CD4-positive, alpha-beta T cell (primary cell): ENCODE data around the gene RETREG1. TPM values are rescaled to one million over a fixed set of nuclear protein-coding genes. Genes with fewer than 3 reads are reported as not detected.
A peak's percentile ranks its signal among the peaks of the same experiment; 100 is the strongest.

Experiments
- ATAC-seq: fragments of 200-7000 bp; cut with Tn5 transposase; one replicate; pipeline ENCODE4 v1.10.0; 2022; ENCODE audit warnings: mild to moderate bottlenecking; ENCODE audit not compliant: poor library complexity
- CTCF ChIA-PET: fragments of 350-600 bp; sonication (Branson Sonifier 250); formaldehyde crosslinking; loops from one replicate; lab custom pipeline; 2021; ENCODE audit warnings: antibody characterized with exemption, inconsistent platforms; lab: Charles Lee
- POLR2A ChIA-PET: fragments of 350-600 bp; sonication (Branson Sonifier 250); formaldehyde crosslinking; loops from one replicate; lab custom pipeline; 2021; ENCODE audit warnings: antibody characterized with exemption, inconsistent platforms; lab: Charles Lee
- DNase-seq, 14 experiments: peaks; one replicate each; pipeline ENCODE4 v3.0.0-alpha.2; 2013 to 2020; ENCODE audit warnings: mixed read lengths in 2 of 14
- H3K27ac ChIP-seq, 2 donors: one replicate each; pipeline versions ENCODE4 v1.5.1 to v1.7.0; 2013; ENCODE audit warnings: low read length in 2 of 2, low read depth in 1 of 2, mild to moderate bottlenecking in 1 of 2
- H3K27me3 ChIP-seq, 2 experiments: 1 replicate in 1 of 2; 2 replicates in 1 of 2; pipeline versions ENCODE4 v1.6.1 to v1.7.0; 2013; ENCODE audit warnings: low read length in 2 of 2, control low read depth in 1 of 2, mild to moderate bottlenecking in 1 of 2, moderate library complexity in 1 of 2; ENCODE audit not compliant: insufficient read depth in 2 of 2, control insufficient read depth in 1 of 2
- H3K36me3 ChIP-seq: one replicate; pipeline ENCODE4 v1.6.1; 2013; ENCODE audit warnings: low read length, control low read depth; ENCODE audit not compliant: insufficient read depth
- H3K4me1 ChIP-seq: one replicate; pipeline ENCODE4 v1.6.1; 2013; ENCODE audit warnings: low read length, control low read depth; ENCODE audit not compliant: insufficient read depth
- H3K4me3 ChIP-seq: one replicate; pipeline ENCODE4 v1.5.1; 2013; ENCODE audit warnings: mild to moderate bottlenecking, low read length, moderate library complexity
- H3K9me3 ChIP-seq, 2 experiments: 1 replicate in 1 of 2; 2 replicates in 1 of 2; pipeline versions ENCODE4 v1.6.1 to v1.7.0; 2013; ENCODE audit warnings: low read length in 2 of 2, mild to moderate bottlenecking in 2 of 2, control low read depth in 1 of 2, moderate library complexity in 1 of 2; ENCODE audit not compliant: control insufficient read depth in 1 of 2, insufficient read depth in 1 of 2
- H3K27ac Mint-ChIP-seq: one replicate; pipeline ENCODE4 v1.8.0; 2020; ENCODE audit warnings: mixed read lengths
- H3K27me3 Mint-ChIP-seq: one replicate; pipeline ENCODE4 v1.8.0; 2021; ENCODE audit warnings: mixed read lengths
- H3K36me3 Mint-ChIP-seq: one replicate; pipeline ENCODE4 v1.8.0; 2021; ENCODE audit warnings: low read depth, mixed read lengths
- H3K4me1 Mint-ChIP-seq: one replicate; pipeline ENCODE4 v1.8.0; 2021; ENCODE audit warnings: low read depth, mixed read lengths
- H3K4me3 Mint-ChIP-seq: one replicate; pipeline ENCODE4 v1.8.0; 2020; ENCODE audit warnings: mild to moderate bottlenecking, mixed read lengths
- H3K9me3 Mint-ChIP-seq: one replicate; pipeline ENCODE4 v1.8.0; 2020; ENCODE audit warnings: mixed read lengths
- CTCF ChIP-seq: fragments of 200-600 bp; IDR thresholded peaks from one replicate; pipeline ENCODE4 v1.8.0; 2022; ENCODE audit warnings: antibody characterized with exemption, mild to moderate bottlenecking
- intact Hi-C, 2 experiments: fragments of 100-400 bp; cut with DNase I in 1 of 2; cut with micrococcal nuclease in 1 of 2; formaldehyde crosslinking; loops; one replicate each; pipeline versions ENCODE4 v1.15.1 to v1.9.0; 2023 to 2025; cut with DNase I, micrococcal nuclease
- total RNA-seq, 174 experiments: library from RNA in 2 of 174; stranded (reverse) in 2 of 174; gene quantifications; one replicate each; pipeline ENCODE4 v1.2.3 and lab custom pipeline; 2021 to 2026

RETREG1 gene
- total RNA-seq, 2 experiments from 2014 or later = 68.9 to 69.7 TPM

GRCh38 chr5:16570121-16570815, 46.5 kb downstream of the RETREG1 start:
- H3K4me3 Mint-ChIP-seq = no peak overlapping the region
- TF ChIP-seq CTCF = no peak
- CTCF ChIA-PET = no interaction called here

DNA sequence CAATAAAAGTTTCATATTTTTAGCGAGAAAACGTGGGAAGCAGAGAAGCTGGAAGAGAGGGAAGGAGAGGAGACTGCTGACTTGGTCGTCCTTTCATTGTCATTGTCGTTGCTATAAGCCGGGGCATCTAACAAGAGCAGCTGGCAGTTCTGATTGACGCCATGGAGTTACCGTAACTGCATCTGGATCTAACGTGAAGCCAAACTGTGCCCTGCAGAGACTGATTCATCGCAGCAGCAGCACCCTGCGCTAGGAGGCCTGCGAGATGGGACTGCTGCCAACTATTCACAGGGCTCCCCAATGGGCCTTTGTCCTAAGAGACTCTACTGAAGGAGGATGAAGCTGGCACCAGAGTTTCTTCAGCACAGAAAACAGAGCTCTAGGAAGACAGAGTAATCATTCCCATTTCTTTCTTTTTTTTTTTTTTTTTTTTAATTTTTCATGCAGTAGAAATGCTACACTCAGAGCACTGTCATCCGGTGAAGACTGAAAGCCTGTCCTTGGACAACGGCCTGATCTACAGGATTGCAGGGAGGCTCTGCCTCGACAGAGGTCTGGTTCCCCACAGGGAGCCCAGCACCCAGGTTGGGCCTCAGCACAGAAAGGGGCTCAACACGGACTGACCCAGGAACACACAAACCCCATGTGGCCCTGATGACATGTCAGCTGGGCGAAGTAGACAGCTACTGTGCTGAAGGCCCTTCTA, 47.8 kb downstream of the RETREG1 start:
- no peaks in the 10 kb centered on the region for H3K9me3 Mint-ChIP-seq
- no peak overlapping the region for H3K4me3 Mint-ChIP-seq
- POLR2A ChIA-PET = no interaction called here
- H3K27ac Mint-ChIP-seq = no peak overlapping the region
- ATAC-seq (no peak), DNase-seq (no peak)
- Histone ChIP-seq H3K4me1 (no peaks in the 10 kb centered on the region), H3K36me3 (peaks cover 46% of the 10 kb centered on the region), H3K4me3 (no peak overlapping the region), H3K27ac (no peak overlapping the region), H3K9me3 (no peaks in the 10 kb centered on the region), H3K27me3 (no peaks in the 10 kb centered on the region)
- H3K36me3 Mint-ChIP-seq = peaks cover 70% of the 10 kb centered on the region
- intact Hi-C loops = no loop called here
- CTCF ChIA-PET = no interaction called here
- TF ChIP-seq CTCF = no peak
- H3K27me3 Mint-ChIP-seq = no peaks in the 10 kb centered on the region
- H3K4me1 Mint-ChIP-seq = peaks cover 57% of the 10 kb centered on the region

More at GRCh38 chr5:16570121-16570815, 46.5 kb downstream of the RETREG1 start:
- Histone ChIP-seq H3K36me3 (peaks cover 41% of the 10 kb centered on the region), H3K27ac (no peak overlapping the region), H3K9me3 (no peaks in the 10 kb centered on the region), H3K27me3 (no peaks in the 10 kb centered on the region), H3K4me1 (peaks cover 4% of the 10 kb centered on the region), H3K4me3 (no peak overlapping the region)
- POLR2A ChIA-PET = no interaction called here
- DNase-seq (no peak), ATAC-seq (no peak)
- H3K27ac Mint-ChIP-seq = no peak overlapping the region
- H3K9me3 Mint-ChIP-seq = no peaks in the 10 kb centered on the region
- no peaks in the 10 kb centered on the region for H3K27me3 Mint-ChIP-seq
- peaks cover 57% of the 10 kb centered on the region for H3K36me3 Mint-ChIP-seq
- H3K4me1 Mint-ChIP-seq = peaks cover 56% of the 10 kb centered on the region
- intact Hi-C loops = no loop called here

DNA sequence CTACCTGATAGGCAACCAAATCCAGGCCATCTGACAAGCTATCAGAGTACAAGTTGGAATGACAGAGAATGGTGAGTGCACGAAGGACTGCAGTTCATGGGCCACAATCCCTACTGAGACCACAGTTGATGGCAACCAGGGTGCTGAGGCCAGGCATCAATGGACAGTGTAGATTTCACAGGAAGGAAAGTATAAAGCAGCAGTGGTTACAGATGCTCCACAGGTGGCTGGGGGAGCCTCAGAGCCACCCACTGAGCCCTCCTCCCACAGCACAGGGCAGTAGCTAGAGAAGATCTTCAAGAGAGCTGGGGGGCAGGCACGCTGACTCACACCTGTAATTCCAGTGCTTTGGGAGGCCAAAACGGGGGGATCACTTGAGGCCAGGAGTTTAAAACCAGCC, 49.4 kb downstream of the RETREG1 start:
- no peak overlapping the region for H3K27ac ChIP-seq
- peaks cover 53% of the 10 kb centered on the region for H3K4me1 Mint-ChIP-seq
- ChIA-PET CTCF (interaction anchor here (1.0 kb wide), 1 partner anchor 19 kb away, joined by 3 read pairs; no protein-coding TSS in a partner anchor), POLR2A (no interaction called here)
- ATAC-seq = no peak
- no peaks in the 10 kb centered on the region for H3K27me3 ChIP-seq
- peak overlapping the region; percentile 49 for H3K27ac Mint-ChIP-seq
- no peaks in the 10 kb centered on the region for H3K9me3 ChIP-seq
- H3K4me3 Mint-ChIP-seq = no peak overlapping the region
- no peaks in the 10 kb centered on the region for H3K4me1 ChIP-seq
- no peaks in the 10 kb centered on the region for H3K27me3 Mint-ChIP-seq
- H3K4me3 ChIP-seq = no peak overlapping the region
- no peaks in the 10 kb centered on the region for H3K9me3 Mint-ChIP-seq
- H3K36me3 Mint-ChIP-seq = peaks cover 73% of the 10 kb centered on the region
- H3K36me3 ChIP-seq = peaks cover 46% of the 10 kb centered on the region
- intact Hi-C loops = no loop called here
- no peak for TF ChIP-seq CTCF
- no peak for DNase-seq
